Measurements from ENCODE around the gene PITRM1. TPM values are rescaled to one million over a fixed set of nuclear protein-coding genes. Genes with fewer than 3 reads are reported as not detected.
"Not testable (repeated sequence)": the region's sequence is repeated elsewhere in the genome, so short reads cannot be mapped to it uniquely, and the experiment has no call there.

PITRM1 gene
- total and polyA plus RNA-seq, 12 donors: 61.8 to 107 (median 82.5) TPM

DNA sequence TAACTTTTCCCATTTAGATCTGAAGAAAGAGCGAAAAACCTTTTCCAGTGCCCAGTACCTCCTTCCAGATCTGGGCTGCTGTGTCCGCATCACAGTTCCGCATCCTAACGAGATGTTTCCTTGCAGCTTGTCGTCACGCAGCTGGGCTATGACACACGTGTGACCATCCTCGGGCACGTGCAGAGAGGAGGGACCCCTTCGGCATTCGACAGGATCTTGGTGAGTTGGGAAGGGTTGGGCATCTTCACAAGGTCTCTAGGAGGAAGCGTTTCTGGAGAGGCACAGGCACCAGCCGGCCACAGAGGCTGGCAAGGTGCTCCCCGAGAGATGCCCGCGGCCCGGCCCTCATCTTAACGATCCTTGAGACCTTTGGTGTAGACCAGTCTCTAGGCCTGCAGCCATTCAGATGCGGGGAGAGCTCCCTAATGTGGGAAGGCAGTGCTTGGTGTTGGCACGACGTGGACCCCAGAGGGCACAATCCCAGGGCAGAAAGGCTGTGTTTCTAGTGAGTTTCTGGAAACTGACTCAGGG, 63.9 kb downstream of the PITRM1 start:
- 88 to 95% methylated on average over 21 of the region's 21 CpGs for WGBS, 2 donors
- peak overlapping the region in 7 of 10 donors; percentile 67 to 86 (median 82) for H3K27ac ChIP-seq
- peaks cover 0 to 88% (median 32%) of the 10 kb centered on the region in 9 donors for H3K36me3 ChIP-seq
- DNase-seq (no peak), ATAC-seq (no peak)
- intact Hi-C loops (cut with DNase I): loop anchor here in 4 of 10 donors (5.0 kb wide), 1 partner anchor 41 kb away; the partner anchor contains the start of gene PFKP (in 4 of the 4)
- TF ChIP-seq, protein P1, sequence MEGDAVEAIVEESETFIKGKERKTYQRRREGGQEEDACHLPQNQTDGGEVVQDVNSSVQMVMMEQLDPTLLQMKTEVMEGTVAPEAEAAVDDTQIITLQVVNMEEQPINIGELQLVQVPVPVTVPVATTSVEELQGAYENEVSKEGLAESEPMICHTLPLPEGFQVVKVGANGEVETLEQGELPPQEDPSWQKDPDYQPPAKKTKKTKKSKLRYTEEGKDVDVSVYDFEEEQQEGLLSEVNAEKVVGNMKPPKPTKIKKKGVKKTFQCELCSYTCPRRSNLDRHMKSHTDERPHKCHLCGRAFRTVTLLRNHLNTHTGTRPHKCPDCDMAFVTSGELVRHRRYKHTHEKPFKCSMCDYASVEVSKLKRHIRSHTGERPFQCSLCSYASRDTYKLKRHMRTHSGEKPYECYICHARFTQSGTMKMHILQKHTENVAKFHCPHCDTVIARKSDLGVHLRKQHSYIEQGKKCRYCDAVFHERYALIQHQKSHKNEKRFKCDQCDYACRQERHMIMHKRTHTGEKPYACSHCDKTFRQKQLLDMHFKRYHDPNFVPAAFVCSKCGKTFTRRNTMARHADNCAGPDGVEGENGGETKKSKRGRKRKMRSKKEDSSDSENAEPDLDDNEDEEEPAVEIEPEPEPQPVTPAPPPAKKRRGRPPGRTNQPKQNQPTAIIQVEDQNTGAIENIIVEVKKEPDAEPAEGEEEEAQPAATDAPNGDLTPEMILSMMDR (IDR thresholded peaks at IDR 0.05): no peak
- H3K27me3 ChIP-seq: no peaks in the 10 kb centered on the region
- H3K9me3 ChIP-seq: no peaks in the 10 kb centered on the region
- H3K4me1 ChIP-seq: peaks cover 0 to 64% (median 29%) of the 10 kb centered on the region in 9 donors
- no peak overlapping the region for H3K4me3 ChIP-seq

DNA sequence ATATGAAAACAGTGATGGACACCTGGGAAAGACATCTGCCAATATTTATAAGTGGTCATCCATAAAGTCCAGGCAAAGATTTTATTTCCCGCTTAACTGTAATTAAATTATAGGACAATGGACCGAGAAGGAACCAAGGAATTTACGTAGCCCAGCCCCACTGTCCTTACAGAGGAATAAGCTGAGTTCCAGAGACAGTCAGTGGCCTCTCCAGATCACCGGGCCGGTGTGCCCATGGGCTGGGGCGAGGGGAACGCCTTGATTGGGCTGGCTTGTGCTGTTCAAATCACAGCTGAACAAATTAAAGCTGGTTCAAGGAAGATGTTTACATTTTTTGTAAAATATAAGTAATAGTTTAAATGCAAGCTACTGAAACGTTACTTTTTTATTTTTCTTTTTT, 64.5 kb downstream of the PITRM1 start:
- no peak overlapping the region for H3K4me3 ChIP-seq
- intact Hi-C loops (cut with DNase I): loop anchor here in 4 of 10 donors (5.0 kb wide), 1 partner anchor 41 kb away; the partner anchor contains the start of gene PFKP (in 4 of the 4)
- DNase-seq: no peak
- 71 to 75% methylated on average over 8 of the region's 8 CpGs for WGBS, 2 donors
- H3K36me3 ChIP-seq: peaks cover 0 to 88% (median 26%) of the 10 kb centered on the region in 9 donors
- H3K4me1 ChIP-seq: peaks cover 0 to 70% (median 35%) of the 10 kb centered on the region in 9 donors
- TF ChIP-seq, protein P1 (IDR thresholded peaks at IDR 0.05): no peak
- no peaks in the 10 kb centered on the region for H3K9me3 ChIP-seq
- no peaks in the 10 kb centered on the region for H3K27me3 ChIP-seq
- no peak for ATAC-seq
- peak overlapping the region; percentile 67 to 86 (median 80) for H3K27ac ChIP-seq

DNA sequence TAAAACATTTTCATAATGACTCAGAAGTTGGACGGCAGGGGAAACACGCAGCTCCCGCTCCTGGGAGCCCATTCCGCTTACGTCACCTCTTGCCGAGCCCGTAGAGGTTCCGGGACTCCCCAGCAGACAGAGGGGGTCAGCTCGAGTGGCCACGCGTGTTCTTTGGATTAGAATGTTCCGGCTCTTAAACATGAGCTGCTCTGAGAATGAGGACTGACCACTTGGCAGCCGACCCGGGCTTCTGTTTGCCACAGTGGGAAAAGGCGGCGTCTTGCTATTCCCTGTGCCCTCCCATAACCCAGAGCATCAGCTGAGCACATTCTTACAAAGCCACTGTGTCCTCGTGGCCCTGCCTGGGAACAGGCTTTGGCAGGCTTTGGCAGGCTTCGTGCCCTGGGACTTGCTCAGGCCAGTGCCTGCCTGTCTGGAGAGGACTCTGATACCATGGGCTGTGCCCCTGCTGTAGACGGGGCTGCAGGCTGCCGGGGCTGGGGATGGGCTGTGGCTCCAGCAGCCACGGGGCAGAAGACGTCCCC, 65.1 kb downstream of the PITRM1 start:
- peak overlapping the region; percentile 67 to 86 (median 80) for H3K27ac ChIP-seq
- TF ChIP-seq, protein P1 (IDR thresholded peaks at IDR 0.05): no peak
- DNase-seq: peak; percentile 68 to 71
- no peaks in the 10 kb centered on the region for H3K9me3 ChIP-seq
- H3K36me3 ChIP-seq: peaks cover 0 to 82% (median 23%) of the 10 kb centered on the region in 9 donors
- ATAC-seq: peak; percentile 81 to 94 (median 88)
- H3K4me3 ChIP-seq: no peak overlapping the region
- WGBS, 2 donors: 44 to 57% methylated on average over 22 of the region's 22 CpGs
- no peaks in the 10 kb centered on the region for H3K27me3 ChIP-seq
- intact Hi-C loops (cut with DNase I): loop anchor here in 4 of 10 donors (5.0 kb wide), 1 partner anchor 40 kb away; the partner anchor contains the start of gene PFKP (in 4 of the 4)
- peaks cover 0 to 75% (median 39%) of the 10 kb centered on the region in 9 donors for H3K4me1 ChIP-seq

GRCh38 chr10:3106928-3107425, 65.6 kb downstream of the PITRM1 start:
- H3K36me3 ChIP-seq: peaks cover 0 to 80% (median 20%) of the 10 kb centered on the region in 9 donors
- peak overlapping the region; percentile 67 to 86 (median 80) for H3K27ac ChIP-seq
- H3K9me3 ChIP-seq: no peaks in the 10 kb centered on the region
- H3K27me3 ChIP-seq: no peaks in the 10 kb centered on the region
- no peak for ATAC-seq
- H3K4me1 ChIP-seq: peaks cover 0 to 71% (median 38%) of the 10 kb centered on the region in 9 donors
- WGBS, 2 donors: 60 to 68% methylated on average over 5 of the region's 5 CpGs
- H3K4me3 ChIP-seq: no peak overlapping the region
- DNase-seq: no peak
- intact Hi-C loops (cut with DNase I): loop anchor here in 4 of 10 donors (5.0 kb wide), 1 partner anchor 40 kb away; the partner anchor contains the start of gene PFKP (in 4 of the 4)
- TF ChIP-seq, protein P1 (IDR thresholded peaks at IDR 0.05): no peak

DNA sequence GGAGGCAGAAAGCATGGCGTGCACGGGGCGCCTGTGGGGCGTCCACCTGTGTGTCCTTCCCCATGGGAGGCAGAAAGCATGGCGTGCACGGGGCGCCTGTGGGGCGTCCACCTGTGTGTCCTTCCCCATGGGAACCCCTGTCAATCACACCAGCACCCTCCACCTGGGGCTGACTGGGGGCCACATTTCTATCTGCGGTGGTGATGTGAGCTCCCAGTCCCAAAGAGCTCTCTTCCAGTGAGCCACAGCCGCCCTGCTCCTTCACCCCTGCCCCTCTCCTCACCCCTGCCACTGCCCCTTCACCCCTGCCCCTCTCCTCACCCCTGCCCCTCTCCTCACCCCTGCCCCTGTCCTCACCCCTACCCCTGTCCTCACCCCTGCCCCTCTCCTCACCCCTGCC, 66.3 kb downstream of the PITRM1 start:
- not testable (repeated sequence) for ATAC-seq, DNase-seq, H3K4me3 ChIP-seq, H3K9me3 ChIP-seq, H3K27ac ChIP-seq, H3K27me3 ChIP-seq
- H3K4me1 ChIP-seq: peaks cover 0 to 65% (median 32%) of the 10 kb centered on the region in 9 donors
- 79 to 92% methylated on average over 3 to 6 of the region's 10 CpGs for WGBS, 2 donors
- H3K36me3 ChIP-seq: peaks cover 0 to 78% (median 20%) of the 10 kb centered on the region in 9 donors
- intact Hi-C loops (cut with DNase I): loop anchor here in 4 of 10 donors (5.0 kb wide), 1 partner anchor 39 kb away; the partner anchor contains the start of gene PFKP (in 4 of the 4)

Measured in heart right ventricle (tissue), 16 donors.